HepG2 (cell line): ENCODE measurements around the gene ESRP2. TPM values are rescaled to one million over a fixed set of nuclear protein-coding genes. Genes with fewer than 3 reads are reported as not detected.

Experiments used
- ARNTL ChIP-seq: sonication (generic); formaldehyde crosslinking; IDR thresholded peaks from 2 replicates; pipeline ENCODE4 v1.4.0; 2020; ENCODE audit warnings: mild to moderate bottlenecking, missing genetic modification reagents
- GPBP1L1 ChIP-seq: sonication (generic); formaldehyde crosslinking; IDR thresholded peaks from 2 replicates; pipeline ENCODE4 v1.5.0; 2020; ENCODE audit warnings: mild to moderate bottlenecking, missing genetic modification reagents
- HDAC1 ChIP-seq: sonication (generic); formaldehyde crosslinking; IDR thresholded peaks from 2 replicates; pipeline ENCODE4 v1.5.1; 2020; ENCODE audit warnings: mild to moderate bottlenecking, missing genetic modification reagents
- HMG20B ChIP-seq: conservative IDR thresholded peaks from 2 replicates; pipeline ENCODE4 v1.6.1; 2016; ENCODE audit warnings: missing genetic modification reagents, missing compliant biosample characterization
- JUN ChIP-seq: sonication (generic); formaldehyde crosslinking; IDR thresholded peaks from 2 replicates; pipeline ENCODE4 v1.4.0; 2020; ENCODE audit warnings: mild to moderate bottlenecking, missing genetic modification reagents
- KLF16 ChIP-seq, 2 experiments: sonication (generic) in 1 of 2; formaldehyde crosslinking in 1 of 2; IDR thresholded peaks; 2 replicates each; pipeline versions ENCODE4 v1.6.1 to v1.8.0; 2016 to 2023; ENCODE audit warnings: missing genetic modification reagents in 2 of 2, missing compliant biosample characterization in 1 of 2
- NCOA2 ChIP-seq: sonication (generic); formaldehyde crosslinking; IDR thresholded peaks from 2 replicates; pipeline ENCODE4 v1.8.0; 2022; ENCODE audit warnings: inconsistent platforms
- NCOR1 ChIP-seq: fragments of 200-600 bp; sonication (generic); IDR thresholded peaks from 2 replicates; pipeline ENCODE4 v1.7.0; 2017; ENCODE audit warnings: antibody characterized with exemption, low read length, borderline replicate concordance
- WIZ ChIP-seq: sonication (generic); formaldehyde crosslinking; IDR thresholded peaks from 2 replicates; pipeline ENCODE4 v1.5.1; 2020; ENCODE audit warnings: mild to moderate bottlenecking, missing genetic modification reagents
- ZNF30 ChIP-seq: sonication (generic); formaldehyde crosslinking; IDR thresholded peaks from 2 replicates; pipeline ENCODE4 v1.5.0; 2020; ENCODE audit warnings: mild to moderate bottlenecking, missing genetic modification reagents
- ZNF577 ChIP-seq: sonication (generic); formaldehyde crosslinking; IDR thresholded peaks from 2 replicates; pipeline ENCODE4 v1.4.0; 2020; ENCODE audit warnings: mild to moderate bottlenecking, low read depth, missing genetic modification reagents, borderline replicate concordance
- ZNF607 ChIP-seq: sonication (generic); formaldehyde crosslinking; IDR thresholded peaks from 2 replicates; pipeline ENCODE4 v1.5.1; 2020; ENCODE audit warnings: missing genetic modification reagents, mild to moderate bottlenecking, borderline replicate concordance
- ZNF670 ChIP-seq: sonication (generic); formaldehyde crosslinking; IDR thresholded peaks from 2 replicates; pipeline ENCODE4 v1.8.0; 2022; ENCODE audit warnings: mild to moderate bottlenecking, missing genetic modification reagents, borderline replicate concordance
- polyA plus RNA-seq, 8 experiments: library from polyadenylated mRNA; depleted of rRNA in 3 of 8; stranded (reverse) in 7 of 8; unstranded in 1 of 8; fragments of >200 nt; fragmentation: Illumina TruSeq in 4 of 8; extraction: Trizol in 4 of 8; gene quantifications; 2 replicates each; pipeline versions ENCODE4 v1.2.1 to v1.2.3, GENCODE V29; 2011 to 2016; ENCODE audit warnings: low read depth in 4 of 8, missing spikeins in 1 of 8, mixed read lengths in 1 of 8; ENCODE audit not compliant: insufficient read depth in 1 of 8
- total RNA-seq, 5 experiments: library from RNA; depleted of rRNA; stranded (reverse); fragments of >200 nt; fragmentation: Illumina TruSeq; extraction: Trizol; gene quantifications; 2 replicates each; pipeline ENCODE4 v1.2.3, GENCODE V29; 2016; ENCODE audit warnings: low read depth in 1 of 5
- TF ChIP-seq, protein P1 (sequence below): sonication (generic); formaldehyde crosslinking; IDR thresholded peaks from one replicate; pipeline ENCODE4 v1.5.1; 2020; ENCODE audit warnings: mild to moderate bottlenecking, missing genetic modification reagents; ENCODE audit errors: not compliant biosample characterization
- TF ChIP-seq, protein P2 (sequence below): sonication (generic); formaldehyde crosslinking; IDR thresholded peaks from 2 replicates; pipeline ENCODE4 v1.5.1; 2020; ENCODE audit warnings: mild to moderate bottlenecking, moderate library complexity, missing genetic modification reagents
- TF ChIP-seq, protein P3 (sequence below): sonication (generic); formaldehyde crosslinking; IDR thresholded peaks from 2 replicates; pipeline ENCODE4 v1.8.0; 2022; ENCODE audit warnings: low read depth, missing genetic modification reagents

The ESRP2 gene
- total and polyA plus RNA-seq, 2 of the 13 experiments (the other 11 are each of a cell fraction or from before 2014, with no cell fraction given) = 21.1 to 32.4 TPM

DNA sequence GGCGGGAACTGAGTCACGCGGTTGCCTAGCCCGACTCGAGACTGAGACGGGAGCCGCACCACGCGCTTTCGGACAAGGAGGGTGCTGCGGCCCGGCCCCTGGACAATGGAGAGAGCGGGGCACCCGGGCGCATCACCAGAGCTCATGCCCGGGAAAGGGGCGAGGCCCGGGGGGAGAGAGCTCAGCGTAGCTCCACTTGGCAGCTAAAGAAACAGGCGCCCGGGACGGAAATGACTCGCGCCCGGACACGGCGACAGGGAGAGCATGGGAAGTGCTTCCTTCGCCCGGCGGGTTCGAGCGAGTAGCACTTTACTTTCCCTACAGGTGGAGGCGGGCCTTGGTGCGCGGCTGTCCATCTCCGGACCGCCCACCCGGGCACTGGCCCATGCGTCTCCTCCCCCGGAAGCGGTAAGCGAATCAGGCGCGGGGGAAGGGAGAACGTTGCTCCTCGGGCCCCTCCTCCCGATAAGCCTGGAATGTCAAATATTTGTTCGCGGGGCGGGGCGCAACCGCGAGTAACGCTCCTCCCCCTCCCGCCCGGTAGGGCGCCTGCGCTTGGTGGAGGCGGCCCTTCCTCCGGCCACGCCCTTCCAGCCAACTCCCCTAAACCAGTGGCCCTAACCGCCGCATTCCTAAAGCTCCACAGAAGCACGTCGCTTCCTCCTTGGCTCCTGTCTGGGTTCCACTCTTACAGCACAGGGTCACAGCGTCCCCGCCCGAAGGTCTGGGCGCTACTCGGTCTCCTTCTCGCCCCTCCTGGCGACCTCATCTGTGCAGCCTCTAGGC, 1.5 kb upstream of the ESRP2 start (continued):
- TF ChIP-seq, protein P1, sequence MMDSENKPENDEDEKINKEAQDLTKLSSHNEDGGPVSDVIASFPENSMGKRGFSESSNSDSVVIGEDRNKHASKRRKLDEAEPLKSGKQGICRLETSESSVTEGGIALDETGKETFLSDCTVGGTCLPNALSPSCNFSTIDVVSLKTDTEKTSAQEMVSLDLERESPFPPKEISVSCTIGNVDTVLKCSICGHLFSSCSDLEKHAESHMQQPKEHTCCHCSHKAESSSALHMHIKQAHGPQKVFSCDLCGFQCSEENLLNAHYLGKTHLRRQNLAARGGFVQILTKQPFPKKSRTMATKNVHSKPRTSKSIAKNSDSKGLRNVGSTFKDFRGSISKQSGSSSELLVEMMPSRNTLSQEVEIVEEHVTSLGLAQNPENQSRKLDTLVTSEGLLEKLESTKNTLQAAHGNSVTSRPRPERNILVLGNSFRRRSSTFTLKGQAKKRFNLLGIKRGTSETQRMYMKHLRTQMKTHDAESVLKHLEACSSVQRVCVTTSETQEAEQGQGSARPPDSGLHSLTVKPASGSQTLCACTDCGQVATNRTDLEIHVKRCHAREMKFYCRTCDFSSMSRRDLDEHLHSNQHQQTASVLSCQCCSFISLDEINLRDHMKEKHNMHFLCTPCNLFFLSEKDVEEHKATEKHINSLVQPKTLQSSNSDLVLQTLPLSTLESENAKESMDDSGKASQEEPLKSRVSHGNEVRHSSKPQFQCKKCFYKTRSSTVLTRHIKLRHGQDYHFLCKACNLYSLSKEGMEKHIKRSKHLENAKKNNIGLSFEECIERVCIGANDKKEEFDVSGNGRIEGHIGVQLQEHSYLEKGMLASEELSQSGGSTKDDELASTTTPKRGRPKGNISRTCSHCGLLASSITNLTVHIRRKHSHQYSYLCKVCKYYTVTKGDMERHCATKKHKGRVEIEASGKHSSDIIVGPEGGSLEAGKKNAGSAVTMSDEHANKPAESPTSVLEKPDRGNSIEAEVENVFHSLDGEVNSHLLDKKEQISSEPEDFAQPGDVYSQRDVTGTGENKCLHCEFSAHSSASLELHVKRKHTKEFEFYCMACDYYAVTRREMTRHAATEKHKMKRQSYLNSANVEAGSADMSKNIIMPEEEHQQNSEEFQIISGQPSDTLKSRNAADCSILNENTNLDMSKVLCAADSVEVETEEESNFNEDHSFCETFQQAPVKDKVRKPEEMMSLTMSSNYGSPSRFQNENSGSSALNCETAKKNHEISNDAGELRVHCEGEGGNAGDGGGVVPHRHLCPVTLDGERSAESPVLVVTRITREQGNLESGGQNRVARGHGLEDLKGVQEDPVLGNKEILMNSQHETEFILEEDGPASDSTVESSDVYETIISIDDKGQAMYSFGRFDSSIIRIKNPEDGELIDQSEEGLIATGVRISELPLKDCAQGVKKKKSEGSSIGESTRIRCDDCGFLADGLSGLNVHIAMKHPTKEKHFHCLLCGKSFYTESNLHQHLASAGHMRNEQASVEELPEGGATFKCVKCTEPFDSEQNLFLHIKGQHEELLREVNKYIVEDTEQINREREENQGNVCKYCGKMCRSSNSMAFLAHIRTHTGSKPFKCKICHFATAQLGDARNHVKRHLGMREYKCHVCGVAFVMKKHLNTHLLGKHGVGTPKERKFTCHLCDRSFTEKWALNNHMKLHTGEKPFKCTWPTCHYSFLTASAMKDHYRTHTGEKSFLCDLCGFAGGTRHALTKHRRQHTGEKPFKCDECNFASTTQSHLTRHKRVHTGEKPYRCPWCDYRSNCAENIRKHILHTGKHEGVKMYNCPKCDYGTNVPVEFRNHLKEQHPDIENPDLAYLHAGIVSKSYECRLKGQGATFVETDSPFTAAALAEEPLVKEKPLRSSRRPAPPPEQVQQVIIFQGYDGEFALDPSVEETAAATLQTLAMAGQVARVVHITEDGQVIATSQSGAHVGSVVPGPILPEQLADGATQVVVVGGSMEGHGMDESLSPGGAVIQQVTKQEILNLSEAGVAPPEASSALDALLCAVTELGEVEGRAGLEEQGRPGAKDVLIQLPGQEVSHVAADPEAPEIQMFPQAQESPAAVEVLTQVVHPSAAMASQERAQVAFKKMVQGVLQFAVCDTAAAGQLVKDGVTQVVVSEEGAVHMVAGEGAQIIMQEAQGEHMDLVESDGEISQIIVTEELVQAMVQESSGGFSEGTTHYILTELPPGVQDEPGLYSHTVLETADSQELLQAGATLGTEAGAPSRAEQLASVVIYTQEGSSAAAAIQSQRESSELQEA = no peak
- TF ChIP-seq ZNF577 (CRISPR knock-in tag) (no peak), ARNTL (CRISPR knock-in tag) (peak; percentile 89), NCOA2 (CRISPR knock-in tag) (peak; percentile 91), NCOR1 (peak; percentile 50; the same call in 1 of the 2 replicates), KLF16 (CRISPR knock-in tag; IDR thresholded peaks at IDR 0.05) (peak in 1 of 2 experiments; percentile 83; a peak in 1 of 4 replicates), ZNF670 (CRISPR knock-in tag) (0 out of 2 replicates have a peak, but pooled peaks have one; percentile 66), HMG20B (CRISPR knock-in tag) (peak; percentile 45), GPBP1L1 (no peak), JUN (CRISPR knock-in tag) (no peak; the same call in 1 of the 2 replicates), ZNF607 (peak; percentile 77), HDAC1 (CRISPR knock-in tag) (peak; percentile 95), ZNF30 (no peak), WIZ (CRISPR knock-in tag) (peak; percentile 52; the same call in 1 of the 2 replicates)
- TF ChIP-seq, protein P2, sequence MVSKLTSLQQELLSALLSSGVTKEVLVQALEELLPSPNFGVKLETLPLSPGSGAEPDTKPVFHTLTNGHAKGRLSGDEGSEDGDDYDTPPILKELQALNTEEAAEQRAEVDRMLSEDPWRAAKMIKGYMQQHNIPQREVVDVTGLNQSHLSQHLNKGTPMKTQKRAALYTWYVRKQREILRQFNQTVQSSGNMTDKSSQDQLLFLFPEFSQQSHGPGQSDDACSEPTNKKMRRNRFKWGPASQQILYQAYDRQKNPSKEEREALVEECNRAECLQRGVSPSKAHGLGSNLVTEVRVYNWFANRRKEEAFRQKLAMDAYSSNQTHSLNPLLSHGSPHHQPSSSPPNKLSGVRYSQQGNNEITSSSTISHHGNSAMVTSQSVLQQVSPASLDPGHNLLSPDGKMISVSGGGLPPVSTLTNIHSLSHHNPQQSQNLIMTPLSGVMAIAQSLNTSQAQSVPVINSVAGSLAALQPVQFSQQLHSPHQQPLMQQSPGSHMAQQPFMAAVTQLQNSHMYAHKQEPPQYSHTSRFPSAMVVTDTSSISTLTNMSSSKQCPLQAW (CRISPR knock-in tag) = peak; percentile 97
- TF ChIP-seq, protein P3, sequence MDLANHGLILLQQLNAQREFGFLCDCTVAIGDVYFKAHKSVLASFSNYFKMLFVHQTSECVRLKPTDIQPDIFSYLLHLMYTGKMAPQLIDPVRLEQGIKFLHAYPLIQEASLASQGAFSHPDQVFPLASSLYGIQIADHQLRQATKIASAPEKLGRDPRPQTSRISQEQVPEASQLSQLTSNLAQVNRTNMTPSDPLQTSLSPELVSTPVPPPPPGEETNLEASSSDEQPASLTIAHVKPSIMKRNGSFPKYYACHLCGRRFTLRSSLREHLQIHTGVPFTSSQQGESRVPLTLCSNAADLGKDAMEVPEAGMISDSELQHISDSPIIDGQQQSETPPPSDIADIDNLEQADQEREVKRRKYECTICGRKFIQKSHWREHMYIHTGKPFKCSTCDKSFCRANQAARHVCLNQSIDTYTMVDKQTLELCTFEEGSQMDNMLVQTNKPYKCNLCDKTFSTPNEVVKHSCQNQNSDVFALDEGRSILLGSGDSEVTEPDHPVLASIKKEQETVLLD (CRISPR knock-in tag) = peak; percentile 83
